ENCODE measurements around the gene POLR2A.

DNA sequence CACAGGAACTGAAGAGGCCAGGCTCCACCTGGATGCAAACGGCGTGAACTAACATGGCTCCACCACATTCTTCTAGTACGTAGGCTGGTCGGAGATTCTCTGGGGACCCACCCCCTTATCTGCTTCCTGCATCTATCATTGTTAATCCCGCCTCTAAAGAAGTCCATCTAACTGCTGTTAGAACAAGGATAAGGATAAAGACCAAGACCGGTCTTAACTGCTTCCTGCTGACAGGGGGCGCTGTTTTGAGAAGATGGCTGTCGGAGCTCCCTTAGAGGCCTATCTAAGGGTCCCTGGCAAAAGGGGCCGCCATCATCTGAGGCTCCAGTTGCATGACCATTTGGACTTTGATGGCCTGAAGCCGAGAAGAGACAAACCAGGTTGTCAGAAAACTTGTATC is 38.9 kb downstream of the POLR2A start:
- TF ChIP-seq, protein P1, sequence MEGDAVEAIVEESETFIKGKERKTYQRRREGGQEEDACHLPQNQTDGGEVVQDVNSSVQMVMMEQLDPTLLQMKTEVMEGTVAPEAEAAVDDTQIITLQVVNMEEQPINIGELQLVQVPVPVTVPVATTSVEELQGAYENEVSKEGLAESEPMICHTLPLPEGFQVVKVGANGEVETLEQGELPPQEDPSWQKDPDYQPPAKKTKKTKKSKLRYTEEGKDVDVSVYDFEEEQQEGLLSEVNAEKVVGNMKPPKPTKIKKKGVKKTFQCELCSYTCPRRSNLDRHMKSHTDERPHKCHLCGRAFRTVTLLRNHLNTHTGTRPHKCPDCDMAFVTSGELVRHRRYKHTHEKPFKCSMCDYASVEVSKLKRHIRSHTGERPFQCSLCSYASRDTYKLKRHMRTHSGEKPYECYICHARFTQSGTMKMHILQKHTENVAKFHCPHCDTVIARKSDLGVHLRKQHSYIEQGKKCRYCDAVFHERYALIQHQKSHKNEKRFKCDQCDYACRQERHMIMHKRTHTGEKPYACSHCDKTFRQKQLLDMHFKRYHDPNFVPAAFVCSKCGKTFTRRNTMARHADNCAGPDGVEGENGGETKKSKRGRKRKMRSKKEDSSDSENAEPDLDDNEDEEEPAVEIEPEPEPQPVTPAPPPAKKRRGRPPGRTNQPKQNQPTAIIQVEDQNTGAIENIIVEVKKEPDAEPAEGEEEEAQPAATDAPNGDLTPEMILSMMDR (conservative IDR thresholded peaks at IDR 0.05; ENCODE audit: low read length): peak; percentile 75
- no peak for TF ChIP-seq EZH2phosphoT487 (IDR thresholded peaks at IDR 0.05; ENCODE audit: borderline replicate concordance, low read depth, low read length)
